Naive thymus-derived CD8-positive, alpha-beta T cell (primary cell): ENCODE measurements around the gene PARD3. TPM values are rescaled to one million over a fixed set of nuclear protein-coding genes. Genes with fewer than 3 reads are reported as not detected.

Experiments
- ATAC-seq, 2 donors: fragments of 150-1000 bp; cut with Tn5 transposase in 1 of 2; sonication (Bioruptor Pico), chemical (Tn5 transposase) in 1 of 2; 1 replicate in 1 of 2; 2 replicates in 1 of 2; pipeline ENCODE4 v1.10.0; 2021; ENCODE audit warnings: mild to moderate bottlenecking in 2 of 2, moderate library complexity in 2 of 2
- POLR2A ChIA-PET: fragments of 350-600 bp; sonication (Branson Sonifier 250); formaldehyde crosslinking; loops from one replicate; lab custom pipeline; 2021; ENCODE audit warnings: antibody characterized with exemption; lab: Charles Lee
- DNase-seq, 10 donors: peaks; one replicate each; pipeline versions ENCODE4 v3.0.0 to v3.0.0-alpha.2; 2020 to 2022
- H3K27ac Mint-ChIP-seq, 10 donors: one replicate each; pipeline ENCODE4 v1.8.0; 2020 to 2022; ENCODE audit warnings: mild to moderate bottlenecking in 10 of 10, mixed read lengths in 10 of 10, moderate library complexity in 4 of 10, inconsistent platforms in 1 of 10
- H3K27me3 Mint-ChIP-seq, 5 donors: one replicate each; pipeline ENCODE4 v1.8.0; 2021 to 2022; ENCODE audit warnings: mixed read lengths in 5 of 5
- H3K36me3 Mint-ChIP-seq, 3 donors: one replicate each; pipeline ENCODE4 v1.8.0; 2020 to 2022; ENCODE audit warnings: mixed read lengths in 3 of 3, mild to moderate bottlenecking in 2 of 3, inconsistent platforms in 1 of 3
- H3K4me1 Mint-ChIP-seq, 4 donors: one replicate each; pipeline ENCODE4 v1.8.0; 2021 to 2022; ENCODE audit warnings: mixed read lengths in 4 of 4
- H3K4me3 Mint-ChIP-seq, 10 donors: one replicate each; pipeline ENCODE4 v1.8.0; 2020 to 2022; ENCODE audit warnings: mild to moderate bottlenecking in 10 of 10, mixed read lengths in 10 of 10, moderate library complexity in 6 of 10, inconsistent platforms in 1 of 10
- H3K9me3 Mint-ChIP-seq, 9 donors: one replicate each; pipeline ENCODE4 v1.8.0; 2020 to 2022; ENCODE audit warnings: mixed read lengths in 9 of 9, mild to moderate bottlenecking in 3 of 9, inconsistent platforms in 1 of 9, moderate library complexity in 1 of 9
- polyA plus RNA-seq, 3 donors: library from polyadenylated mRNA; unstranded; fragments of 300-500 nt; fragmentation: Illumina TruSeq; gene quantifications; one replicate each; pipeline ENCODE4 v1.2.3, GENCODE V29; 2021
- total RNA-seq, 8 experiments: library from RNA in 2 of 8; stranded (reverse) in 2 of 8; gene quantifications; one replicate each; pipeline ENCODE4 v1.2.3 and lab custom pipeline; 2021 to 2026

PARD3 gene
- total and polyA plus RNA-seq, 5 experiments from 2014 or later = 0.10 to 0.51 (median 0.18) TPM

DNA sequence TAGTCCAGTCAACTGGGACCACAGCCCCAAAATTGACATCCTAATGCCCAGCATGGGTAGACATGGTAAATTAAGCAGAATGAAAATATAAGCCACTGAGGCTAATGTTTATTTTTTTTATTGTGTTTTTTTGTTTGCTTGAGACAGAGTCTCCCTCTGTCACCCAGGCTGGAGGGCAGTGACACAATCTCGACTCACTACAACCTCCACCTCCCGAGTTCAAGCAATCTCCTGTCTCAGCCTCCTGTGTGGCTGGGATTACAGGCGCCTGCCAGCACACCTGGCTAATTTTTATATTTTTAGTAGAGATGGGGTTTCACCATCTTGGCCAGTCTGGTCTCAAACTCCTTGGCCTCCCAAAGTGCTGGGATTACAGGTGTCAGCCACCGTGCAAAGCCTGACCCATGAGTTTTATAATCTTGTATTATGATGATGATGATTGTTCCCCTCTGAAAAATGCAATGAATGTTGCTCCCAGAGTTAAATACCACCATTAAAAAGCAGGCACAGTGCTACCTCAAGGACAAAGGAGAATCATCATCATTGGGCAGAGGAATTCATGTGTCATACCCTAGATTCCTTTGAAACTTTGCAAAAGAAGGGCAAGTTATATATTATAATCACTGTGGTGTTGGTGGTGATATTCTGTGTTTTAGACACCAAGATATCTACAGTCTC is 228.0 kb downstream of the PARD3 start:
- peaks cover 0 to 7% (median 0%) of the 10 kb centered on the region in 5 donors for H3K27me3 Mint-ChIP-seq
- no peaks in the 10 kb centered on the region for H3K4me1 Mint-ChIP-seq
- no peaks in the 10 kb centered on the region for H3K36me3 Mint-ChIP-seq
- H3K27ac Mint-ChIP-seq = no peak overlapping the region
- POLR2A ChIA-PET = no interaction called here
- ATAC-seq (no peak), DNase-seq (no peak)
- H3K4me3 Mint-ChIP-seq = no peak overlapping the region
- H3K9me3 Mint-ChIP-seq = no peaks in the 10 kb centered on the region

DNA sequence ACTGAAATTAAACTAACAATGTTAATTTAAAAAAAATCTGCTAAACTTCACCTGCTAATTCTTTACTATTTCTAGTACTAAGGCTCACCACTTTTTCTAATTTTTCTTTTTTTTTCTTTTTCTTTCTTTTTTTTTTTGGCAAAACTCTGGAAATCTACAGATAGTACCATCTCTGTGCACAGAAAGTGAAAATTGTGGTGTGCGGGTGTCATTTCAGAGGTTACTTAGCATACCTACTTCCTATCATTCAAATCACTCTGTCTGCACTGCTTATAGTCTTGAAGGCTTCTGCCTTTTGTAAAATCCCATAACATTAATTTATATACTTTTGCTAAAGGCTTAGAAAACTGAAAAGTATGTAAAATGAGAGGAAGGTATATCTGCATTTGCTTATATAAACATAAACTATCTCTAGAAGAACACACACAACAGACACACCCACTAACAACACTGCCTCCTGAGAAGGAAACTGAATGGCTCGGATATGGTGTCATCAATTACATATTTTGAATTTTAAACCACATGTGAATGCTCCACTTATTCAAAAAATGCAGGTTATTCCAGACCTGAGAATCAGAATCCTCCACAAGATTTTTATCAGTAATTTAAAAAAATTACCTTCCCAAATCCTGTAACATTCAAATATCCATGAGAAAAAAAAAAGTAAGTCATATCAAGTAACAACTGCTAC is 229.5 kb downstream of the PARD3 start:
- Mint-ChIP-seq H3K36me3 (no peaks in the 10 kb centered on the region), H3K27me3 (peaks cover 0 to 4% (median 0%) of the 10 kb centered on the region in 5 donors)

DNA sequence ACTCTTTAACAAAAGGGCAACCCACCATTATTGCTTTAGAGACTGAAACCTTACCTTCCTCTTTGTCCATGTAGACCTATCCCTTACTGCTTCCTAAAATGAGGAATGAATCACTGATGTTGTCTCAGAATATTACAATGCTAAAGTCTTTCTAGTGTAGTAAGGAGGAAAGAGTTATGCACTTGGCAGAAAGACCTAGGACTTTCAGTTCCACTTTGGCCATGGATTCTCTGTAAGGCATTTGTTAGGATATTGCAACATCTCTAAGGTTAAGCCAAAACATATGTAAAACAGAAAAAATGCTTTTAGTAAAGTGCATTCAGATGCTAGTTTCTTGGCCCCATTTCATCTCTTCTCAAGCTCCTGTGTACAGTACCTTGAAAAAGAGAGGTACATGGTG is 230.9 kb downstream of the PARD3 start:
- H3K4me3 Mint-ChIP-seq = no peak overlapping the region
- H3K27me3 Mint-ChIP-seq = no peaks in the 10 kb centered on the region
- POLR2A ChIA-PET = no interaction called here
- ATAC-seq = no peak
- no peaks in the 10 kb centered on the region for H3K9me3 Mint-ChIP-seq
- H3K4me1 Mint-ChIP-seq = no peaks in the 10 kb centered on the region
- no peak overlapping the region for H3K27ac Mint-ChIP-seq
- no peak for DNase-seq
- H3K36me3 Mint-ChIP-seq = no peaks in the 10 kb centered on the region

More for the DNA sequence above, 229.5 kb downstream of the PARD3 start:
- Mint-ChIP-seq H3K9me3 (no peaks in the 10 kb centered on the region), H3K4me3 (no peak overlapping the region), H3K27ac (no peak overlapping the region), H3K4me1 (no peaks in the 10 kb centered on the region)
- POLR2A ChIA-PET = no interaction called here
- ATAC-seq = no peak
- DNase-seq = no peak

DNA sequence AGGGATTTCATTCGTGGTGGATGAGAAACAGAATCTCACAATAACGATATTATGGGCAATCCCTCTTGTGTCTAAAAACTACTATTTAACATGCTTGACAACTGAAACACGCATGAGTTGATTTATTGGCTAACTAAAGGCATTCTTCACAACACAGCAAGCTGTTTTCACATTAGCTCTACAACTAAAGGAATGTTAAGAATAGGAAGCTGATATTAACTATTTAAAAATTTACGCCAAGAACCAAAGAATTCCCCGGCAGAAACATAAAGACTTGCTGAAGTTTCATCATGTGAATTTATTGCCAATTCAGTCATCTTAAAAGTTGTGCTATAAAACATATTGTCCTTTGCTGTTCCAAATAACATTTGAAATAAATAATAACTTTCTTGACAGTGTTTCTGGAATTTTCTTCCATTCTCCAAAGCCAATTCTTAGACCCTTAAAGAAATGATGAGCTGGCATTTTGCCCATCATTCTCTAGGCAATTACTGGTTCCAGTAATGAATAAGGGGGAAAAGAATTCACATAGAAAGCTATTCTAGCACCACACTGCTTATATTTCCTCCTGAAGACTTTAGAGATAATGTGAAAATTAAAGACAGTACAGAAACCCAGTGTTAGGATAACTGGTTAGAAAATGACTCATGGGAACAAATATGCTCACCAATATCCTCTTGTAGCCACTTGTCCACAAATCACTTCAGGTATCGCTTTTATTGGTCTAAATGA is 233.1 kb downstream of the PARD3 start:
- Mint-ChIP-seq H3K27ac (no peak overlapping the region), H3K4me1 (no peaks in the 10 kb centered on the region), H3K4me3 (no peak overlapping the region), H3K9me3 (no peaks in the 10 kb centered on the region), H3K27me3 (no peaks in the 10 kb centered on the region), H3K36me3 (no peaks in the 10 kb centered on the region)
- no peak for DNase-seq
- no peak for ATAC-seq
- POLR2A ChIA-PET = no interaction called here

DNA sequence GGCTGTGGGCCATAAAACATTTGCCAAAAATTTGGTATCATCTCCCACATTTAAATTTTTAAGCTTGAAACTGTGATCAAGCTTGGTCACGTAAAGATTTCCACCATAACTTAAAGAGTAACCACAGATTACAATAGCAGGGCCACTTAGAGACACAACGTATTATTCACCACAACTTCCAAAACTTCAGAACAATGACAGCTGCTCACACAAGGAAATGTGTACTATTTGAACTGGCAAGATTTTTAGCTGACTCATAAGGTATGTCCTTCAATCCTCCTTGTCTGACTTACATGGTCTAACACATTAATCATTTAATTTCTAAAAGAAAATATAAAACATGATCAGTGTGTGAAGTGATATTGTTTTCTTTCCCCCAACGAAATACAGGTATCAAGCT is 234.5 kb downstream of the PARD3 start:
- no peak overlapping the region for H3K27ac Mint-ChIP-seq
- no peaks in the 10 kb centered on the region for H3K36me3 Mint-ChIP-seq
- no peaks in the 10 kb centered on the region for H3K27me3 Mint-ChIP-seq
- DNase-seq (no peak), ATAC-seq (no peak)
- no peaks in the 10 kb centered on the region for H3K4me1 Mint-ChIP-seq
- POLR2A ChIA-PET = no interaction called here
- H3K9me3 Mint-ChIP-seq = no peaks in the 10 kb centered on the region
- H3K4me3 Mint-ChIP-seq = no peak overlapping the region

DNA sequence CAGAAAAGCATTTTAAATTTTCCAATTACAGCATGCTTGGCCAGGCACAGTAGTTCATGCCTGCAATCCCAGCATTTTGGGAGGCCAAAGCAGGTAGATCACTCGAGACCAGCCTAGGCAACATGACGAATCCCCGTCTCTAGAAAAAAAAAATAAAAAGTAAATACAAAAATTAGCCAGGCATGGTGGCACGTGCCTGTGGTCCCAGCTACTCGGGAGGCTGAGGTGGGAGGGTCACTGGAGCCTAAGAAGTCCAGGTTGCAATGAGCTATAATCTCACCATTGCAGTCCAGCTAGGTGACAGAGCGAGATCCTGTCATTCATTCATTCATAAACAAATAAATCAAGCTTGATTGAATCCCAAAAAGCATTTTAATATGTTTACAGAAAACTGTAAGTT is 234.9 kb downstream of the PARD3 start:
- no peaks in the 10 kb centered on the region for H3K9me3 Mint-ChIP-seq
- H3K27ac Mint-ChIP-seq = no peak overlapping the region
- H3K27me3 Mint-ChIP-seq = no peaks in the 10 kb centered on the region
- POLR2A ChIA-PET = no interaction called here
- DNase-seq (no peak), ATAC-seq (no peak)
- no peaks in the 10 kb centered on the region for H3K4me1 Mint-ChIP-seq
- H3K4me3 Mint-ChIP-seq = no peak overlapping the region
- H3K36me3 Mint-ChIP-seq = no peaks in the 10 kb centered on the region

DNA sequence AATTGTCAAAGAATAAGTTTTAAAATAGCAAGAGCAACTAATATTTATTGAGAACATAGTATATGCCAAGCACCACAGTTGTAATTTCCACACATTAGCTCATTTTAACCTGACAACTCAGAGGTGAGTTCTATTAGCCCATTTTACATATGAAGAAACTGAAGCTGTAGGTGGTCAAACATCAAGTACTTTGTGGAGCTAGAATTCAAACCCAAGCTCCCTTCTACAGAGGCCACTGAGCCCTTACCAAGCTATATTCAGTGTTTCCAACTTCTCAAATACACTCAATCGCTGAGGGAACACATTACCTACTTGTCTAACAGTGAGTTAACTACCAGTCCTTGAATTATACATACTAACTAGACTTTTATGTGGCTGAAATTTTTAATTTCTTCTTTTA is 236.6 kb downstream of the PARD3 start:
- H3K36me3 Mint-ChIP-seq = no peaks in the 10 kb centered on the region
- H3K27ac Mint-ChIP-seq = no peak overlapping the region
- POLR2A ChIA-PET = no interaction called here
- no peaks in the 10 kb centered on the region for H3K27me3 Mint-ChIP-seq
- DNase-seq (no peak), ATAC-seq (no peak)
- H3K4me3 Mint-ChIP-seq = no peak overlapping the region
- no peaks in the 10 kb centered on the region for H3K4me1 Mint-ChIP-seq
- no peaks in the 10 kb centered on the region for H3K9me3 Mint-ChIP-seq

DNA sequence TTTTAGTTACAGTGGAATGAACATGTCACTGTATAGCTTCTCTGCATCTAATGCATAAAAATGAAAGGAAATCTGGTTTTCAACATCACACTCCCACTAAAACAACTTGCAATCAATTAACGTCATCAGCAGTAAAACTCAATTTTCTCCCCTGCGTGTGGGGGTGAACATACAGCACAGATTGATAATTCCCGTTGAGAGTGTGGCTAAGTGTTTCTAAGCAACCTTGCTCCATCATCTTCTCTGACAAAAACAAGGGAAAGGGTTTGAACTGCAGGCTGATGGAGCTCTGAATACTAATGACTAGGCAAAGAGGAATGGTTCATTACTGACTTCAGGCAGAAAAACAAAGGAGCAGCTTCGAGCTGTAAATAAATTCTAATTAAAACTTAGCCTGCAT is 238.3 kb downstream of the PARD3 start:
- H3K36me3 Mint-ChIP-seq = no peaks in the 10 kb centered on the region
- no peak for DNase-seq
- POLR2A ChIA-PET = no interaction called here
- no peaks in the 10 kb centered on the region for H3K27me3 Mint-ChIP-seq
- no peaks in the 10 kb centered on the region for H3K9me3 Mint-ChIP-seq
- no peak overlapping the region for H3K4me3 Mint-ChIP-seq
- no peaks in the 10 kb centered on the region for H3K4me1 Mint-ChIP-seq
- no peak for ATAC-seq
- no peak overlapping the region for H3K27ac Mint-ChIP-seq

DNA sequence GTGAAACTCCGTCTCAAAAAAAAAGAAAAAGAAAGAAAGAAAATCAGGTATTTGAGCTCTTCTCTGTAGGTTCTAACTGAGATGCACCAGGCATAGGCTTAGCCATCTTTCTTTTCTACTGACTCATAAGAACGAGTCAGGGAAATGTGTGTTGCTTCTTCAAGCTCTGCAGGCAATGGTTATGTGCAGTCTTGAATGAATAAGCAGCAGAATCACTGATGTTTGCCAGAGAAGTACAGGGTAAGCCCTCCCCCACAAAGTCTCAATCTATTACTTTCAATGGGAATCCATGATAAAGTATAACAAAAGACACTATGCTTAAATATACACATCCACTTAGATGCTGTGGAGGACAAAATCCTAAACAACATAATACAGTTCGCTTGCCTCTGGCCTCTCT is 239.2 kb downstream of the PARD3 start:
- H3K4me1 Mint-ChIP-seq = no peaks in the 10 kb centered on the region
- H3K27ac Mint-ChIP-seq = no peak overlapping the region
- POLR2A ChIA-PET = no interaction called here
- H3K4me3 Mint-ChIP-seq = no peak overlapping the region
- ATAC-seq = no peak
- no peak for DNase-seq
- H3K9me3 Mint-ChIP-seq = no peaks in the 10 kb centered on the region
- no peaks in the 10 kb centered on the region for H3K27me3 Mint-ChIP-seq
- H3K36me3 Mint-ChIP-seq = no peaks in the 10 kb centered on the region

DNA sequence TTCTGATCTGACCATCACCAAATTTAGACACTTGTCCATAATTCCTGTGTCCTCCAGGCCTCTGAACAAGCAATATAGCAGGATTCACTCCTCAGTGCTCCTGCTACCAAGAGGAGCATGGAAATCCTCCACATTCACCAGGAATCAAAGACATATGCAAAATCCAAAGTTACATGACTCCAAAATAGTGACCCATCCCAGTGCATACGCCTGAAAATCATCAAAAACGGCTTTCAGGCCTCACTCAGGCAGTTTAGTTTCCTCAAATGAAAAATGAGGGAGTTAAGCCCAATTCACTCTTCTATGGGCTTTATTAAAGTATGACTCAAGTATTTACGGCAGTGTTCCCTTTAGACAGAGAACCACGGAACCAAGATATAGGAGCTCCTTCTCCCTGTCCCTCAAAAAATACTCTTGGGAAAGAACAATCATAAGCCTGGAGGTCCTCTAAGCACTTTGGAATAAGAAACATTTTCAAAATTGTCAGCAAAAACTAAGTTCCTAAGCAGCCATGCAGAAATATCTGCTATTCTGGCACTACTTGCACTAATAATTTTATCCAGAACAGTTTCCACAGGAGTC is 240.7 kb downstream of the PARD3 start:
- POLR2A ChIA-PET = no interaction called here
- Mint-ChIP-seq H3K27me3 (no peaks in the 10 kb centered on the region), H3K4me1 (no peaks in the 10 kb centered on the region), H3K4me3 (no peak overlapping the region), H3K27ac (no peak overlapping the region), H3K36me3 (no peaks in the 10 kb centered on the region), H3K9me3 (no peaks in the 10 kb centered on the region)
- DNase-seq (no peak), ATAC-seq (no peak)

DNA sequence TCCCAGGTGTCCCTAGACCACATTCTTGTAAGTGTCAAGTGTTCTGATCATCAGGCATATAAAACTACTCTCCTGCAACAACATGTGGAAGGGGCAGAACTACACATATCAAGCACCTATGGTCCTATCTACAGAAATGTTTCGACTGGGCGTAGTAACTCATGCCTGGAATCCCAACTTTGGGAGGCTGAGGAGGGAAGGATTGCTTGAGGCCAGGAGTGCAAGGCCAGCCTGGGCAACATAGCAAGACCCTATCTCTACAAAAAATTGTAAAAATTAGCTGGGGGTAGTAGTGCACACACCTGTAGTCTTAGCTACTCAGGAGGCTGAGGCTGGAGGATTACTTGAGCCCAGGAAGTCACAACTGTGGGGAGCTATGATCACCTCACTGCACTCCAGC is 244.2 kb downstream of the PARD3 start:
- H3K9me3 Mint-ChIP-seq = no peaks in the 10 kb centered on the region
- H3K4me1 Mint-ChIP-seq = no peaks in the 10 kb centered on the region
- DNase-seq (no peak), ATAC-seq (no peak)
- no peaks in the 10 kb centered on the region for H3K36me3 Mint-ChIP-seq
- H3K4me3 Mint-ChIP-seq = no peak overlapping the region
- no peak overlapping the region for H3K27ac Mint-ChIP-seq
- no peaks in the 10 kb centered on the region for H3K27me3 Mint-ChIP-seq
- POLR2A ChIA-PET = no interaction called here

DNA sequence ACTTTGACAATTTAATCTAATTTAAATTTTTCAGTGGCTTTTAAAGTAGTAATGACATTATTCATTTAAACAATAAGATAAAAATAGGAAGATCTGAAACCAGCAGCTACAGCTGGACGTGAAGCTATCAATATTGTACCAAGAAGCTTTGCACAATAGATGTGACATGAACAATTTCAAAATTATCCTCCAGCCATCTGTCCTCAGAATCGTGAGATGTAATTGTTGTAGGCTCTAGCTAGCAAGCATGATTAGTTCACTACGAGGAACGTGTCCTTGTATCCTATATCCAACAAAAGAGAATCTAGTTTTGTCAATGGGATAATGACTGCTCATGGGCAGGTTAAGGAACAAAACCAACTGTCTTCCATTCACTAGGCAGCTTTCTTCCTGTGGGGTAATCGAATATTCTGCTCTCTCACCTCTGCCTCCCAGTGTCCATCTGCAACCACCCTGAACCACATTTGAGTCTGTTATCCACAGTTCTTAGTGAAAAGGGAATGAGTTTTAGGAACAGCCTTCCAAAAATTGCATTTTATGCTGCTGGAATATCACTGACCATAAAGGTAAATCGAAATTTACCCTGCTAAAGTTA is 247.3 kb downstream of the PARD3 start:
- H3K4me3 Mint-ChIP-seq = no peak overlapping the region
- POLR2A ChIA-PET = no interaction called here
- H3K27me3 Mint-ChIP-seq = no peaks in the 10 kb centered on the region
- no peak for DNase-seq
- ATAC-seq = no peak
- H3K27ac Mint-ChIP-seq = peak overlapping the region in 1 of 10 donors; percentile 32
- H3K4me1 Mint-ChIP-seq = no peaks in the 10 kb centered on the region
- no peaks in the 10 kb centered on the region for H3K36me3 Mint-ChIP-seq
- no peaks in the 10 kb centered on the region for H3K9me3 Mint-ChIP-seq

DNA sequence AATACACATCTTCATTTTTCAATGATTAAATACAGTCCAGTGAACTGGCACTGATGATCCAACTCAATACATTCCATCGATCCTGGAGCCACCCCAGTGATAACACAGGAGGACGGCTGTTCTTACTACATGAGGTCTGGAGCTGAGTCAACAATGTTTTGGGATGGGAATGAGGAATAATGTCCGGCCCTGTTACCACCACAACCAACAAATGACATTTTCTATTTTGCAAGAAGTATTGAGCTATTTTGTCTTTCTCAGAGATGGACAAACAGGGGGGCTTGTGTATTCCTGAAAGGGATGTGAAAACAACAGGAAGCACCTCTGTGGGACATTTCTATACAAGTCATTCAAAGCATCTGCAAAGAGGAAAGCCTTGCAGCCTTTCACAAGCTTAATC is 249.2 kb downstream of the PARD3 start:
- ATAC-seq (no peak), DNase-seq (no peak)
- no peaks in the 10 kb centered on the region for H3K4me1 Mint-ChIP-seq
- H3K9me3 Mint-ChIP-seq = no peaks in the 10 kb centered on the region
- POLR2A ChIA-PET = no interaction called here
- H3K27ac Mint-ChIP-seq = no peak overlapping the region
- no peaks in the 10 kb centered on the region for H3K27me3 Mint-ChIP-seq
- no peak overlapping the region for H3K4me3 Mint-ChIP-seq
- H3K36me3 Mint-ChIP-seq = no peaks in the 10 kb centered on the region
